Measurements from ENCODE around the gene OARD1. TPM values are rescaled to one million over a fixed set of nuclear protein-coding genes. Genes with fewer than 3 reads are reported as not detected.

Gene OARD1
- total and polyA plus RNA-seq, 2 of the 8 experiments (the other 6 are each of a cell fraction or from before 2014, with no cell fraction given): 16.8 to 35.8 TPM

GRCh38 chr6:41083072-41083471, 10.9 kb upstream of the OARD1 start:
- Histone ChIP-seq H4K5ac (ENCODE audit: insufficient read length, low read depth, low read length) (no peak overlapping the region), H3K79me1 (ENCODE audit: low read depth, low read length) (no peaks in the 10 kb centered on the region; the same call in 1 of the 2 replicates), H3K9ac (replicated peaks in 1 of 4; ENCODE audit: extremely low read depth in 1 of 4, low read depth in 3 of 4, low read length in 3 of 4) (no peak overlapping the region), H2BK20ac (ENCODE audit: low read length) (no peak overlapping the region), H2BK12ac (ENCODE audit: low read depth, low read length) (no peak overlapping the region), H4K91ac (replicated peaks; ENCODE audit: insufficient read length, low read length) (no peak overlapping the region), H3K9me3 (ENCODE audit: insufficient read depth in 2 of 2, low read depth in 1 of 2, low read length in 1 of 2) (no peaks in the 10 kb centered on the region), H3K27me3 (replicated peaks in 1 of 4; ENCODE audit: control insufficient read depth in 3 of 4, extremely low read depth in 1 of 4, insufficient read depth in 3 of 4, low read length in 3 of 4) (no peaks in the 10 kb centered on the region), H2AFZ (ENCODE audit: low read length) (no peak overlapping the region), H4K8ac (ENCODE audit: extremely low read depth, insufficient read depth, low read length) (no peak overlapping the region), H3K79me2 (ENCODE audit: control insufficient read depth in 1 of 2, insufficient read depth in 2 of 2, low read length in 2 of 2) (peaks cover 6 to 63% of the 10 kb centered on the region in 2 experiments; a peak in 3 of 4 replicates), H3K23ac (ENCODE audit: insufficient read length) (no peak overlapping the region), H4K20me1 (replicated peaks in 1 of 2; ENCODE audit: control insufficient read depth in 1 of 2, insufficient read depth in 2 of 2, low read length in 2 of 2) (peaks cover 3 to 8% of the 10 kb centered on the region in 2 experiments), H3K4me1 (replicated peaks in 1 of 4; ENCODE audit: control insufficient read depth in 3 of 4, insufficient read depth in 4 of 4, low read length in 3 of 4) (no peaks in the 10 kb centered on the region), H2BK5ac (ENCODE audit: low read depth, low read length) (no peak overlapping the region), H2BK15ac (ENCODE audit: low read length) (no peak overlapping the region), H3K36me3 (ENCODE audit: control insufficient read depth in 2 of 4, insufficient read depth in 4 of 4, low read length in 3 of 4) (peaks cover 14 to 84% (median 45%) of the 10 kb centered on the region in 4 experiments), H3K4ac (replicated peaks; ENCODE audit: insufficient read length, low read depth, low read length) (no peak overlapping the region), H2BK120ac (replicated peaks; ENCODE audit: low read depth, low read length) (no peak overlapping the region), H3K23me2 (ENCODE audit: low read depth, low read length) (no peaks in the 10 kb centered on the region), H2AK5ac (ENCODE audit: low read depth, low read length) (no peak overlapping the region), H3K27ac (ENCODE audit: low read depth, low read length) (no peak overlapping the region), H3K18ac (ENCODE audit: extremely low read depth, low read length) (no peak overlapping the region), H3K4me3 (ENCODE audit: extremely low read depth in 1 of 4, insufficient read depth in 2 of 4, low read depth in 3 of 4, low read length in 4 of 4) (no peak overlapping the region), H3K14ac (ENCODE audit: insufficient read length) (no peak overlapping the region), H3K56ac (replicated peaks; ENCODE audit: insufficient read length, low read depth, low read length) (no peak overlapping the region), H3K4me2 (ENCODE audit: insufficient read depth in 1 of 2, low read depth in 2 of 2, low read length in 2 of 2) (no peak overlapping the region)
- ChIA-PET CTCF (ENCODE audit: partially characterized antibody) (interaction anchor here (0.9 to 1.5 kb wide), 3 partner anchors 13 to 99 kb away, joined by 3 to 5 read pairs (median 3); no protein-coding TSS in a partner anchor), POLR2A (ENCODE audit: partially characterized antibody) (interaction anchor here (0.8 kb wide), 1 partner anchor 8 kb away, joined by 3 read pairs; no protein-coding TSS in a partner anchor)
- DNase-seq (ENCODE audit: low read depth in 1 of 2, low spot score in 2 of 2) (no peak), FAIRE-seq (no peak)
- TF ChIP-seq GABPA (IDR thresholded peaks at IDR 0.05; ENCODE audit: borderline replicate concordance, insufficient read depth, low read length) (no peak), SP2 (IDR thresholded peaks at IDR 0.05; ENCODE audit: low read length) (no peak), RXRA (IDR thresholded peaks at IDR 0.05; ENCODE audit: insufficient read depth, low read depth, low read length) (no peak), JUN (IDR thresholded peaks at IDR 0.05; ENCODE audit: low read depth, low read length) (no peak), BRCA1 (IDR thresholded peaks at IDR 0.05; ENCODE audit: low read depth, low read length) (no peak)
